H1 (cell line): ENCODE data around the gene SMU1.
"Not testable (repeated sequence)": the region's sequence is repeated elsewhere in the genome, so short reads cannot be mapped to it uniquely, and the experiment has no call there.

ENCODE experiments used
- ASH2L ChIP-seq: fragments of 200-600, 300-600 bp; sonication (generic); IDR thresholded peaks from one replicate; pipeline ENCODE4 v1.7.1; 2017; ENCODE audit warnings: low read length
- BRCA1 ChIP-seq: IDR thresholded peaks from 2 replicates; pipeline ENCODE4 v1.6.1; 2012; ENCODE audit warnings: low read depth, low read length, improper control_type of control experiment
- CEBPB ChIP-seq: IDR thresholded peaks from 2 replicates; pipeline ENCODE4 v1.6.1; 2012; ENCODE audit warnings: low read depth, low read length
- GABPA ChIP-seq: IDR thresholded peaks from 2 replicates; pipeline ENCODE4 v1.6.1; 2011; ENCODE audit warnings: mild to moderate bottlenecking, low read length, moderate library complexity, borderline replicate concordance; ENCODE audit not compliant: insufficient read depth
- NRF1 ChIP-seq: IDR thresholded peaks from 2 replicates; pipeline ENCODE4 v1.6.1; 2011; ENCODE audit warnings: mild to moderate bottlenecking, low read depth, low read length, improper control_type of control experiment
- POLR2A ChIP-seq, 2 experiments: IDR thresholded peaks; 1 replicate in 1 of 2; 2 replicates in 1 of 2; pipeline ENCODE4 v1.6.1; 2011; ENCODE audit warnings: low read depth in 2 of 2, low read length in 2 of 2, mild to moderate bottlenecking in 2 of 2; ENCODE audit errors: control extremely low read depth in 1 of 2
- RBBP5 ChIP-seq: IDR thresholded peaks from 2 replicates; pipeline ENCODE4 v1.7.1; 2012; ENCODE audit warnings: low read depth, mild to moderate bottlenecking, inconsistent platforms, low read length, moderate library complexity, borderline replicate concordance
- RNF2 ChIP-seq: fragments of 200-900, 300-1000 bp; sonication (generic); IDR thresholded peaks from 2 replicates; pipeline ENCODE4 v1.7.1; 2016; ENCODE audit warnings: borderline replicate concordance, low read depth, mild to moderate bottlenecking, antibody characterized with exemption, low read length; ENCODE audit not compliant: poor library complexity, severe bottlenecking; ENCODE audit errors: missing control alignments
- SAP30 ChIP-seq: fragments of 300-600 bp; sonication (generic); IDR thresholded peaks from 2 replicates; pipeline ENCODE4 v1.7.1; 2012; ENCODE audit warnings: low read length, moderate library complexity, mild to moderate bottlenecking, inconsistent platforms; ENCODE audit not compliant: insufficient read depth, insufficient replicate concordance
- SP1 ChIP-seq: IDR thresholded peaks from 2 replicates; pipeline ENCODE4 v1.6.1; 2011; ENCODE audit warnings: low read depth, low read length
- TF ChIP-seq, protein P1 (sequence below), 3 experiments: IDR thresholded peaks; 1 replicate in 2 of 3; 2 replicates in 1 of 3; pipeline versions ENCODE4 v1.5.1 to v1.6.1; 2011; ENCODE audit warnings: low read length in 3 of 3, mild to moderate bottlenecking in 3 of 3, inconsistent platforms in 2 of 3, low read depth in 1 of 3, moderate library complexity in 1 of 3; ENCODE audit not compliant: insufficient read depth in 1 of 3; ENCODE audit errors: control extremely low read depth in 1 of 3
- TF ChIP-seq, protein P2 (sequence below): IDR thresholded peaks from 2 replicates; pipeline ENCODE4 v1.6.1; 2011; ENCODE audit warnings: low read depth, mild to moderate bottlenecking, low read length; ENCODE audit not compliant: insufficient read depth

DNA sequence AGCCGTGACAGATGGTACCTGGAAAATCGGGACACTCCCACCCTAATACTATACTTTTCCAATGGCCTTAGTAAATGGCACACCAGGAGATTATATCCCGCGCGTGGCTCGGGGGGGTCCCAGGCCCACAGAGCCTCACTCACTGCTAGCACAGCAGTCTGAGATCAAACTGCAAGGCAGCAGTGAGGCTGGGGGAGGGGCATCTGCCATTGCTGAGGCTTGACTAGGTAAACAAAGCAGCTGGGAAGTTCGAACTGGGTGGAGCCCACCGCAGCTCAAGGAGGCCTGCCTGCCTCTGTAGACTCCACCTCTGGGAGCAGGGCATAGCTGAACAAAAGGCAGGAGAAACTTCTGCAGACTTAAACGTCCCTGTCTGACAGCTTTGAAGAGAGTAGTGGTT, 9.2 kb upstream of the SMU1 start:
- TF ChIP-seq ASH2L; RNF2; BRCA1; SP1; CEBPB; RBBP5; POLR2A (IDR thresholded peaks at IDR 0.05; ENCODE audit: control extremely low read depth in 1 of 2, low read depth in 2 of 2, low read length in 2 of 2); GABPA; NRF1; SAP30: not testable (repeated sequence)
- TF ChIP-seq, protein P1, sequence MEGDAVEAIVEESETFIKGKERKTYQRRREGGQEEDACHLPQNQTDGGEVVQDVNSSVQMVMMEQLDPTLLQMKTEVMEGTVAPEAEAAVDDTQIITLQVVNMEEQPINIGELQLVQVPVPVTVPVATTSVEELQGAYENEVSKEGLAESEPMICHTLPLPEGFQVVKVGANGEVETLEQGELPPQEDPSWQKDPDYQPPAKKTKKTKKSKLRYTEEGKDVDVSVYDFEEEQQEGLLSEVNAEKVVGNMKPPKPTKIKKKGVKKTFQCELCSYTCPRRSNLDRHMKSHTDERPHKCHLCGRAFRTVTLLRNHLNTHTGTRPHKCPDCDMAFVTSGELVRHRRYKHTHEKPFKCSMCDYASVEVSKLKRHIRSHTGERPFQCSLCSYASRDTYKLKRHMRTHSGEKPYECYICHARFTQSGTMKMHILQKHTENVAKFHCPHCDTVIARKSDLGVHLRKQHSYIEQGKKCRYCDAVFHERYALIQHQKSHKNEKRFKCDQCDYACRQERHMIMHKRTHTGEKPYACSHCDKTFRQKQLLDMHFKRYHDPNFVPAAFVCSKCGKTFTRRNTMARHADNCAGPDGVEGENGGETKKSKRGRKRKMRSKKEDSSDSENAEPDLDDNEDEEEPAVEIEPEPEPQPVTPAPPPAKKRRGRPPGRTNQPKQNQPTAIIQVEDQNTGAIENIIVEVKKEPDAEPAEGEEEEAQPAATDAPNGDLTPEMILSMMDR (IDR thresholded peaks at IDR 0.05; ENCODE audit: control extremely low read depth in 1 of 3, insufficient read depth in 1 of 3, low read depth in 1 of 3, low read length in 3 of 3), result not testable (repeated sequence)
- TF ChIP-seq, protein P2, sequence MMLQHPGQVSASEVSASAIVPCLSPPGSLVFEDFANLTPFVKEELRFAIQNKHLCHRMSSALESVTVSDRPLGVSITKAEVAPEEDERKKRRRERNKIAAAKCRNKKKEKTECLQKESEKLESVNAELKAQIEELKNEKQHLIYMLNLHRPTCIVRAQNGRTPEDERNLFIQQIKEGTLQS, result not testable (repeated sequence)
